Activated T-helper 1 cell treated with anti-CD3 and anti-CD28 coated beads, Interleukin-12 subunit alpha, Interleukin-12 subunit beta, Interleukin-2, Interleukin-4 antibody, amounts not matched to agents 30 ng/mL and 10 ng/mL and 1 ng/mL, durations not matched to agents 14 hours and 24 hours and 36 hours (primary cell): Measurements from ENCODE around the gene NRXN3. TPM values are rescaled to one million over a fixed set of nuclear protein-coding genes. Genes with fewer than 3 reads are reported as not detected.

Experiments used
- DNase-seq: peaks from one replicate; pipeline ENCODE4 v3.0.0; 2021; ENCODE audit warnings: low spot score
- H3K27ac Mint-ChIP-seq: one replicate; pipeline ENCODE4 v1.8.0; 2021; ENCODE audit warnings: mild to moderate bottlenecking, mixed read lengths
- H3K27me3 Mint-ChIP-seq: one replicate; pipeline ENCODE4 v1.8.0; 2022; ENCODE audit warnings: mild to moderate bottlenecking, moderate library complexity, mixed read lengths; ENCODE audit not compliant: insufficient read depth
- H3K36me3 Mint-ChIP-seq: one replicate; pipeline ENCODE4 v1.8.0; 2021; ENCODE audit warnings: low read depth, mixed read lengths
- H3K4me1 Mint-ChIP-seq: one replicate; pipeline ENCODE4 v1.8.0; 2021; ENCODE audit warnings: low read depth, mixed read lengths
- H3K4me3 Mint-ChIP-seq: one replicate; pipeline ENCODE4 v1.8.0; 2021; ENCODE audit warnings: mild to moderate bottlenecking, moderate library complexity, mixed read lengths
- H3K9me3 Mint-ChIP-seq: one replicate; pipeline ENCODE4 v1.8.0; 2021; ENCODE audit warnings: mixed read lengths
- intact Hi-C: fragments of 100-400 bp; cut with micrococcal nuclease; formaldehyde crosslinking; loops from one replicate; pipeline ENCODE4 v1.15.1; 2024
- total RNA-seq: library from RNA; stranded (reverse); gene quantifications from 2 replicates; pipeline ENCODE4 v1.2.3, GENCODE V29; 2022

NRXN3 gene
- total RNA-seq, 1 donor from 2014 or later, result not detected

- peaks cover 2% of the 10 kb centered on the region for H3K27me3 Mint-ChIP-seq
- H3K27ac Mint-ChIP-seq, result no peak overlapping the region
- H3K4me1 Mint-ChIP-seq, result no peaks in the 10 kb centered on the region
- H3K9me3 Mint-ChIP-seq, result no peaks in the 10 kb centered on the region
- H3K4me3 Mint-ChIP-seq, result no peak overlapping the region
- no peaks in the 10 kb centered on the region for H3K36me3 Mint-ChIP-seq
- intact Hi-C loops, result no loop called here
- no peak for DNase-seq
Measured at GRCh38 chr14:78608998-78609787, 439.0 kb downstream of the NRXN3 start.

GRCh38 chr14:78610994-78611393 lies 440.8 kb downstream of the NRXN3 start:
- Mint-ChIP-seq H3K9me3 (no peaks in the 10 kb centered on the region), H3K4me1 (no peaks in the 10 kb centered on the region), H3K27ac (no peak overlapping the region), H3K27me3 (peaks cover 2% of the 10 kb centered on the region), H3K4me3 (no peak overlapping the region), H3K36me3 (no peaks in the 10 kb centered on the region)
- no peak for DNase-seq
- intact Hi-C loops, result no loop called here

- Mint-ChIP-seq H3K27me3 (peaks cover 2% of the 10 kb centered on the region), H3K4me1 (no peaks in the 10 kb centered on the region), H3K9me3 (no peaks in the 10 kb centered on the region), H3K4me3 (no peak overlapping the region), H3K27ac (no peak overlapping the region), H3K36me3 (no peaks in the 10 kb centered on the region)
- intact Hi-C loops, result no loop called here
- DNase-seq, result no peak
Measured at GRCh38 chr14:78611796-78612571, 441.8 kb downstream of the NRXN3 start.

GRCh38 chr14:78612666-78613065 lies 442.5 kb downstream of the NRXN3 start:
- H3K27ac Mint-ChIP-seq, result no peak overlapping the region
- intact Hi-C loops, result no loop called here

GRCh38 chr14:78614593-78614992 lies 444.4 kb downstream of the NRXN3 start:
- Mint-ChIP-seq H3K27me3 (no peaks in the 10 kb centered on the region), H3K36me3 (no peaks in the 10 kb centered on the region), H3K27ac (no peak overlapping the region), H3K9me3 (no peaks in the 10 kb centered on the region), H3K4me1 (no peaks in the 10 kb centered on the region), H3K4me3 (no peak overlapping the region)
- intact Hi-C loops, result no loop called here
- DNase-seq, result no peak

More at GRCh38 chr14:78612666-78613065, 442.5 kb downstream of the NRXN3 start:
- Mint-ChIP-seq H3K36me3 (no peaks in the 10 kb centered on the region), H3K4me1 (no peaks in the 10 kb centered on the region), H3K9me3 (no peaks in the 10 kb centered on the region), H3K27me3 (peaks cover 2% of the 10 kb centered on the region), H3K4me3 (no peak overlapping the region)
- DNase-seq, result no peak

- Mint-ChIP-seq H3K4me1 (no peaks in the 10 kb centered on the region), H3K27me3 (peaks cover 3% of the 10 kb centered on the region), H3K4me3 (no peak overlapping the region), H3K9me3 (no peaks in the 10 kb centered on the region), H3K36me3 (no peaks in the 10 kb centered on the region), H3K27ac (no peak overlapping the region)
- no peak for DNase-seq
- intact Hi-C loops, result no loop called here
Measured at GRCh38 chr14:78617735-78618134, 447.6 kb downstream of the NRXN3 start.

GRCh38 chr14:78618368-78618767 lies 448.2 kb downstream of the NRXN3 start:
- peaks cover 3% of the 10 kb centered on the region for H3K27me3 Mint-ChIP-seq
- H3K36me3 Mint-ChIP-seq, result no peaks in the 10 kb centered on the region
- H3K27ac Mint-ChIP-seq, result no peak overlapping the region
- no peak overlapping the region for H3K4me3 Mint-ChIP-seq
- no peak for DNase-seq
- no peaks in the 10 kb centered on the region for H3K9me3 Mint-ChIP-seq
- intact Hi-C loops, result no loop called here
- H3K4me1 Mint-ChIP-seq, result no peaks in the 10 kb centered on the region

GRCh38 chr14:78627114-78627513 lies 456.9 kb downstream of the NRXN3 start:
- H3K9me3 Mint-ChIP-seq, result no peaks in the 10 kb centered on the region
- H3K27me3 Mint-ChIP-seq, result no peaks in the 10 kb centered on the region
- intact Hi-C loops, result no loop called here
- no peaks in the 10 kb centered on the region for H3K36me3 Mint-ChIP-seq
- H3K4me3 Mint-ChIP-seq, result no peak overlapping the region
- no peaks in the 10 kb centered on the region for H3K4me1 Mint-ChIP-seq
- H3K27ac Mint-ChIP-seq, result no peak overlapping the region
- no peak for DNase-seq

GRCh38 chr14:78631551-78631950 lies 461.4 kb downstream of the NRXN3 start:
- Mint-ChIP-seq H3K9me3 (no peaks in the 10 kb centered on the region), H3K27ac (no peak overlapping the region), H3K4me1 (no peaks in the 10 kb centered on the region), H3K27me3 (no peaks in the 10 kb centered on the region), H3K4me3 (no peak overlapping the region), H3K36me3 (no peaks in the 10 kb centered on the region)
- DNase-seq, result no peak
- intact Hi-C loops, result no loop called here

- H3K9me3 Mint-ChIP-seq, result no peaks in the 10 kb centered on the region
- H3K4me3 Mint-ChIP-seq, result no peak overlapping the region
- no peak for DNase-seq
- no peaks in the 10 kb centered on the region for H3K4me1 Mint-ChIP-seq
- intact Hi-C loops, result no loop called here
- no peaks in the 10 kb centered on the region for H3K27me3 Mint-ChIP-seq
- H3K27ac Mint-ChIP-seq, result no peak overlapping the region
- H3K36me3 Mint-ChIP-seq, result no peaks in the 10 kb centered on the region
Measured at GRCh38 chr14:78633752-78634151, 463.6 kb downstream of the NRXN3 start.

- Mint-ChIP-seq H3K4me3 (no peak overlapping the region), H3K9me3 (no peaks in the 10 kb centered on the region), H3K27ac (no peak overlapping the region), H3K27me3 (no peaks in the 10 kb centered on the region), H3K4me1 (no peaks in the 10 kb centered on the region), H3K36me3 (no peaks in the 10 kb centered on the region)
- DNase-seq, result no peak
- intact Hi-C loops, result no loop called here
Measured at GRCh38 chr14:78637489-78637888, 467.3 kb downstream of the NRXN3 start.

- H3K9me3 Mint-ChIP-seq, result no peaks in the 10 kb centered on the region
- no peak overlapping the region for H3K4me3 Mint-ChIP-seq
Measured at GRCh38 chr14:78637908-78638475, 467.8 kb downstream of the NRXN3 start.

GRCh38 chr14:78638926-78639325 lies 468.8 kb downstream of the NRXN3 start:
- Mint-ChIP-seq H3K4me3 (no peak overlapping the region), H3K4me1 (no peaks in the 10 kb centered on the region), H3K9me3 (no peaks in the 10 kb centered on the region), H3K27me3 (no peaks in the 10 kb centered on the region), H3K36me3 (no peaks in the 10 kb centered on the region), H3K27ac (no peak overlapping the region)
- intact Hi-C loops, result no loop called here
- DNase-seq, result no peak

More at GRCh38 chr14:78637908-78638475, 467.8 kb downstream of the NRXN3 start:
- no peaks in the 10 kb centered on the region for H3K36me3 Mint-ChIP-seq
- intact Hi-C loops, result no loop called here
- no peak overlapping the region for H3K27ac Mint-ChIP-seq
- H3K27me3 Mint-ChIP-seq, result no peaks in the 10 kb centered on the region
- no peaks in the 10 kb centered on the region for H3K4me1 Mint-ChIP-seq
- no peak for DNase-seq
